ENCODE data around the gene KLHL21.
"Not testable (repeated sequence)": the region's sequence is repeated elsewhere in the genome, so short reads cannot be mapped to it uniquely, and the experiment has no call there.

The KLHL21 gene

DNA sequence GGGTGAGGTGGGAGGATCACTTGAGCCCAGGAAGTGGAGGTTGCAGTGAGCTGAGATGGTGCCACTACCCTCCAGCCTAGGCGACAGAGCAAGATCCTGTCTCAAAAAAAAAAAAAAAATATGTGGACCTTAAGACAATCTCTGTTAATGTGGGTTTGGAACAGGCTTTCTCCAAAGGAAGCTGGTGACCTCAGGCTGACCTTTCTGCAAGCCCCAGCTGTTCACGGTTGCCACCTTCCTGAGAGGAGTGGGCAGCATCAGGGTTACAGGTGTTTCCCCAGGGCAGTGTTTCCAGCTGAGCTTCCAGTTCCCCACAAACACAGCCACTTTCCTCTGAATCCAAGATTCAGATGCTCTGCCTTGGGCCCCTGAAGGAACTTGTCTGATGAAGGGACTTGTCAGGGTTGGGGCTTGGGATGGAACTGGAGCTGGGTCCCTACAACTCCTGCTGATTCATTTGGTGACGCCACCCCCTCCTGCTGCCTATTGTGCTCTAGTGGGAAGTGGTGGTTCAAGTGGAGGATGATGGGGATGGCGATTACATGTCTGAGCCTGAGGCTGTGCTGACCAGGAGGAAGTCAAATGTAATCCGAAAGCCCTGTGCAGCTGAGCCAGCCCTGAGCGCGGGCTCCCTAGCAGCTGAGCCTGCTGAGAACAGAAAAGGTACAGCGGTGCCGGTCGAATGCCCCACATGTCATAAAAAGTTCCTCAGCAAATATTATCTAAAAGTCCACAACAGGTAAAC lies 20.9 kb downstream of the KLHL21 start:
- DNase-seq = no peak

- DNase-seq = no peak
Measured at GRCh38 chr1:6580593-6581409, 21.9 kb downstream of the KLHL21 start.

DNA sequence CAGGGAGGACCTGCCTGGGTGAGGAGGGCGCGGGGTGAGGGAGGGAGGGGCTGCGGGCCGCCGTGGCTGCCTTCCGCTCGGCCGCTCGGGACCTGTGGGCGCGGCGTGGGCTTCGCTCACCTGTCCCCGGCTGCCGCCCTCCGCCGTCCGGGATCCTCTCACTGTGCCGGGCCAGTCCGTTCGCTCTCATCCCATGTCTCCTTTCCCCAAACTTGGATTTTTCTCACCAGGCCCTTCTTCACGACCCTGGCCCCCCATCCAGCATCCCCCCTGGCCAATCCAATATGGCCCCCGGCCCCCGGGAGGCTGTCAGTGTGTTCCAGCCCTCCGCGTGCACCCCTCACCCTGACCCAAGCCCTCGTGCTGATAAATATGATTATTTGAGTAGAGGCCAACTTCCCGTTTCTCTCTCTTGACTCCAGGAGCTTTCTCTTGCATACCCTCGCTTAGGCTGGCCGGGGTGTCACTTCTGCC lies 22.5 kb downstream of the KLHL21 start:
- no peak for DNase-seq

GRCh38 chr1:6579374-6580118 lies 23.1 kb downstream of the KLHL21 start, which contains the start of gene ZBTB48:
Gene ZBTB48, plus strand, starts transcription at chr1:6579994. Its CDS starts 616 bp downstream, at chr1:6580610.
- DNase-seq = peak; percentile 97

DNA sequence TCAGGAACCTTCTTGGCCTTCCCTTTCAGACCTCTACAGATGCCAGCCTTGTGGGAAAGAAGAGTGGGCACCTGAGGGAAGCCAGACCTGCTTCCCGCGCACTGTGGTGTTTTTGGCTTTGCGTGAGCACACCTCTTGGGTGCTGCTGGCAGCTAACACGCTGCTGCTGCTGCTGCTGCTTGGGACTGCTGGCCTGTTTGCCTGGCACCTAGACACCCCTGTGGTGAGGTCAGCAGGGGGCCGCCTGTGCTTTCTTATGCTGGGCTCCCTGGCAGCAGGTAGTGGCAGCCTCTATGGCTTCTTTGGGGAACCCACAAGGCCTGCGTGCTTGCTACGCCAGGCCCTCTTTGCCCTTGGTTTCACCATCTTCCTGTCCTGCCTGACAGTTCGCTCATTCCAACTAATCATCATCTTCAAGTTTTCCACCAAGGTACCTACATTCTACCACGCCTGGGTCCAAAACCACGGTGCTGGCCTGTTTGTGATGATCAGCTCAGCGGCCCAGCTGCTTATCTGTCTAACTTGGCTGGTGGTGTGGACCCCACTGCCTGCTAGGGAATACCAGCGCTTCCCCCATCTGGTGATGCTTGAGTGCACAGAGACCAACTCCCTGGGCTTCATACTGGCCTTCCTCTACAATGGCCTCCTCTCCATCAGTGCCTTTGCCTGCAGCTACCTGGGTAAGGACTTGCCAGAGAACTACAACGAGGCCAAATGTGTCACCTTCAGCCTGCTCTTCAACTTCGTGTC lies 23.9 kb downstream of the KLHL21 start:
- DNase-seq = no peak

DNA sequence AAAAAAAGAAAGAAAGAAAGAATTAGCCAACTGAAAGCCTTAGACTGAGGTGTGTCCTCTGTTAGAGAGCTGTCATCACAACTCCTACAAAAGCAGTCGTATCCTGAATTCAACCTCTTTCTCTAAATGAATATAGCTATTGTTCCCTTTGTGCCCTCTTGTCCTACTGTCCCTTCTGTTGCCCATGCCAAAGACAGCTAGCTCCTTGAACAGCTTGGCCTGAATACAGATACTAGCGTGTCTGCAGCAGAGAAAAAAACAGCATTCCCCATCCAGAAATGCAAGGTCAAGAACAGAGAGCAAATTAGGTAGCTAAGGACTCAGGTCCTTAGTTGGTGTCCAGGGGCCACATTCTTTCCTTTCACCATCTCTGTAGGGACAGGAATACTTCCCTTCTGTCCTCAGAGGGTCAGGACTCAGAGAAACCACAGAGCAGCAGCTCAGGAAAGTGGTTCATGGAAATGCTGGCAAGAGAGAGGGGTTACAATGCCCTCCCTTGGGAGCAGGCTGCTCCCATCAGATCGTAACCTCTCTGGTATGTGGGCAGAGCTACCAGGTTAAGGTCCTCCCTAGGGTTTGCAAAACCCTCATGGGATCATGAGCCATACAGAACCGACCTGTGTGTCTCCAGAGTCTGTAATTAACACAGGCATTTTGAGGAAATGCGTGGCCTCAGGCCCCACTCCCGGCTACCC lies 24.7 kb downstream of the KLHL21 start:
- no peak for DNase-seq

DNA sequence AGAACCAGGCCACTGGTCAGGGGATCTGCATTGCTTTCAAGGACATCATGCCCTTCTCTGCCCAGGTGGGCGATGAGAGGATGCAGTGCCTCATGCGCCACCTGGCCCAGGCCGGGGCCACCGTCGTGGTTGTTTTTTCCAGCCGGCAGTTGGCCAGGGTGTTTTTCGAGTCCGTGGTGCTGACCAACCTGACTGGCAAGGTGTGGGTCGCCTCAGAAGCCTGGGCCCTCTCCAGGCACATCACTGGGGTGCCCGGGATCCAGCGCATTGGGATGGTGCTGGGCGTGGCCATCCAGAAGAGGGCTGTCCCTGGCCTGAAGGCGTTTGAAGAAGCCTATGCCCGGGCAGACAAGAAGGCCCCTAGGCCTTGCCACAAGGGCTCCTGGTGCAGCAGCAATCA lies 27.9 kb downstream of the KLHL21 start:
- no peak for DNase-seq

- DNase-seq = no peak
Measured at GRCh38 chr1:6574025-6574620, 28.5 kb downstream of the KLHL21 start.

DNA sequence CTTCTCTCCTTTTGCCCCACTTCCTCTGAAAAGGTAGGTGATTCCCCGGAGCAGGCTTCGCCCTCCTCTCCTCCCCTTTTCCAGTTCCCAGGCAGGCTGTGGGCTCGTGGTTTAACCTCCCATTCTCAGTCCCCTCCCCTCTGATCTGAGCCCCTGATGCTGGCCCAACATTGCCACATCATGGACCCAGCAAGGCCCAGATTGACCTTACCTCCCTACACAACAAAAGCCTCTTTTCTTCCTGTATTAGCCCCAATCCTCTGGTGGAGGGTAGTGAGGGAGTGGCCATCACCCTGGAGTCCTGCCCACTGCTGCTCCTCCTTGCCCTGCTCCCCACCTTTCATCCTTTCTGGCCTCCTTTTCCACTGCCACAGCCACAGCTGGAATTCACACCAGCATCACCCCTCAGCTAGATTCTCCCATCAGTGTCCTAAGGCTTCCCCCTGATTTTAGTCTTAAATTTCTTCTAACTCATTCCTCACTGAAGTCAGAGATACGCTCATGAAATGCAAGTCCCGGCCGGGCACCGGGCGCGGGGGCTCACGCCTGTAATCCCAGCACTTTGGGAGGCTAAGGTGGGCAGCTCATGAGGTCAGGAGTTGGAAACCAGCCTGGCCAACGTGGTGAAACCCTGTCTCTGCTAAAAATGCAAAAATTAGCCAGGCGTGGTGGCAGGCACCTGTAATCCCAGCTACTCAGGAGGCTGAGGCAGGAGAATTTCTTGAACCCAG lies 29.9 kb downstream of the KLHL21 start:
- no peak for DNase-seq

- no peak for DNase-seq
Measured at GRCh38 chr1:6570987-6571386, 31.7 kb downstream of the KLHL21 start.

DNA sequence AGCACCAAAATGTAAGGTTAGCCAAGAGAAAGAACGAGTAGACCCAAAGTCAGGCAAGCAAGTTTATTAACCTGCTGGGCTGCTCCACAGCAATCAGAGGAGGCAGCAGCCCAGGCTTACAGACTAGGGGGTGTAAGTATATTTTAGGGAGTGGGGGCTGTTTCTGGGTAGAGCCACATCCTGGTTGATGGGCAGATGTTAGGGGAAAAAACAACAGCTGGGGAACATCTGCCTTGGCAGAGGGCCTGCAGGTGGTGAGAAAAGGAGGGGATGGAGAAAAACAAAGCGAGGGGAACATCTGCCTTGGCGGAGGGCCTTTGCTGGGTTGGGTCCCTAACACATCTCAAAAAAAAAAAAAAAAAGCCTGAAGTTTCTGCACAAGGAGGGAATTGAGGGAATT lies 32.6 kb downstream of the KLHL21 start:
- DNase-seq = no peak

DNA sequence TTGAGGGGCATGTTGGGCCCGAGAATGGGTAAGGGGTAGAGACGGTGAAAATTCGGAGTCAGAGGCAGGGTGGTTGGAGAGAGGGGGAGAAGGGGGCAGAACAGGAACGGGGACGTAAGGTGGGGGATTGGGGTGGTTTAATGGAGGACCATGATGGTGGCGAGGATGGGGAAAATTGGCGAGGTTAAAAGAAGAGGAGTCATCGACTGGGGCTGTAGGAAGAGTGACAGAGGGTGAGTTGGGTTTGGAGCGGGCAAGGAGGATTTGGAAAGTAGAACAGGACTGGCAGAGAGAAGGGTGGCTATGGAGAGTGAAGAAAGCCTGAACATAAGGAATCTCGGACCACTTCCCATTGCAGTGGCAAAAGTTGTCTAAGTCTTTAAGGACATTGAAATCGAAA lies 33.6 kb downstream of the KLHL21 start:
- no peak for DNase-seq

DNA sequence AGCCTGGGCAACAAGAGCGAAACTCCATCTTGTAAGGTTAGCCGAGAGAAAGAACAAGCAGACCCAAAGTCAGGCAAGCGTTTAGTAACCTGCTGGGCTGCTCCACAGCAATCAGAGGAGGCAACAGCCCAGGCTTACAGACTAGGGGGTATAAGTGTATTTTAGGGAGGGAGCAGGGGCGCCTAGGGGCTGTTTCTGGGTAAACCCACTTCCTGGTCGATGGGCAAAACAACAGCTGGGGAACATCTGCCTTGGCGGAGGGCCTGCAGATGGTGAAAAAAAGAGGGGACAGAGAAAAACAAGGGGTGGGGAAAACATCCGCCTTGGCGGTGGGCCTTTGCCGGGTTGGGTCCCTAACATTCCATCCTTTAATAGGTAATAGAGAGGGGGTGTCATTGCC lies 42.4 kb downstream of the KLHL21 start:
- no peak for DNase-seq

GRCh38 chr1:6559161-6559560 lies 43.5 kb downstream of the KLHL21 start:
- DNase-seq = not testable (repeated sequence)

- DNase-seq = no peak
Measured at GRCh38 chr1:6557597-6557996, 45.1 kb downstream of the KLHL21 start.

GRCh38 chr1:6554907-6555778 lies 47.5 kb downstream of the KLHL21 start, which contains the start of gene TAS1R1:
Gene TAS1R1, plus strand, starts transcription at chr1:6555307. Its CDS starts 67 bp downstream, at chr1:6555374.
- DNase-seq = no peak

DNA sequence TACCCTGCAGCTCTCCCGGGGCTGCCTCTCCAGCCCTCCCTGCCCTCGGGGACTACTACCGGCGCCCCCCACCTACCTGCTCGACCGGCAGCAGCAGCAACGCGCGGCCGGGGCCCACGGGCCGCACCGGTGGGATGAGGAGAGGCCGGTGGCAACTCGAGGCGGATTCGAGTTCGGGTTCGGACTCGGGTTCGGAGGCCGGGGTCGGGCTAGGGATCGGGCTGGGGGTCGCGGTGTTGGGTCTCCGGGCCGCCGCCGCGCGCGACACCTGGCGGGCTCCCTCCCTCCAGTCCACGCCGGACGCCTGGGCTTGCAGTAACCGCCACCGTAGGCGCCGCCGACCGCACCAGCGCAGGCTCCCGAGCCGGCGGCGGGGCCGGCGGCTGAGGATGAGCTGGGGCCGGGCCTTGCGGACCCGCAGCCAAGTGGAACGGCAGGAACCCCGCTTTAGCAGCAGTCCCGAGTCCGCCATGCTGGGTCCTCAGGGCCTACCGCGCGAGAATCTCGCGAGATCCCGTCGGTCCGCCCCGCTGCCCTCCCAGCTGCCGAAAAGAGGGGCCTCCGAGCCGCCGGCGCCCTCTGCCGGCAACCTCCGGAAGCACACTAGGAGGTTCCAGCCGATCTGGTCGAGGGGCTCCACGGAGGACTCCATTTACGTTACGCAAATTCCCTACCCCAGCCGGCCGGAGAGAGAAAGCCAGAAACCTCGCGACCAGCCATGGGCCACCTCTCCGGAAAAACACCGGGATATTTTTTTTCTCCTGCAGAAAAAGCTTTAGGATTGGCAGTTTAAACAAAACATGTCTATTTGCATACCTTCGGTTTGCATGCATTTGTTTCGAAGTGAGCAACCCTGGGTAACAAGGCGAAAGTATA lies 48.4 kb downstream of the KLHL21 start, which contains the start of gene NOL9:
Gene NOL9 (minus strand): TSS at position 483 of the 876 bp plus-strand sequence. CDS start 11 bp downstream, at position 472.
- peak; percentile 96 for DNase-seq

GRCh38 chr1:6547301-6547700 lies 55.4 kb downstream of the KLHL21 start:
- no peak for DNase-seq

Data from activated CD4-positive, CD25-positive, alpha-beta regulatory T cell treated with anti-CD3 and anti-CD28 coated beads, Interleukin-2, amount 50 U/mL, for 72 hours (primary cell).